GM12878 (cell line): ENCODE data around the gene SSC4D. TPM values are rescaled to one million over a fixed set of nuclear protein-coding genes. Genes with fewer than 3 reads are reported as not detected.

ENCODE experiments used
- ATAC-seq: fragments of 200-7000 bp; cut with Tn5 transposase; 3 replicates; pipeline ENCODE4 v1.9.1; 2020; ENCODE audit warnings: mild to moderate bottlenecking, moderate library complexity
- BruUV-seq: library from RNA; stranded (reverse); fragments of 400-500 nt; replicated peaks from 2 replicates; lab custom pipeline; 2021; lab: Mats Ljungman, UMichigan
- CTCF ChIA-PET: fragments of 300-600 bp; sonication (Branson Sonifier 250); formaldehyde crosslinking; extraction: SDS; loops from one replicate; lab custom pipeline; 2021; ENCODE audit warnings: inconsistent platforms; lab: Yijun Ruan, JAX
- POLR2A ChIA-PET: fragments of 350-600 bp; formaldehyde crosslinking; extraction: SDS; loops from one replicate; lab custom pipeline; 2021; ENCODE audit warnings: inconsistent platforms; lab: Charles Lee
- RAD21 ChIA-PET: fragments of 300-600 bp; sonication (Branson Sonifier 250); formaldehyde crosslinking; loops from one replicate; lab custom pipeline; 2023; ENCODE audit warnings: antibody characterized with exemption; ENCODE audit not compliant: unreplicated experiment; lab: Charles Lee
- SMC1A ChIA-PET: fragments of 300-600 bp; sonication (Branson Sonifier 250); formaldehyde crosslinking; loops from one replicate; lab custom pipeline; 2023; ENCODE audit not compliant: unreplicated experiment, uncharacterized antibody; lab: Charles Lee
- DNase-seq: peaks from one replicate; pipeline ENCODE4 v3.0.0-alpha.2; 2011; ENCODE audit warnings: low read depth, low spot score
- FAIRE-seq: peaks from 3 replicates; lab custom pipeline; 2011; peaks lifted over from hg19 to GRCh38; lab: Jason Lieb, UNC
- H2AFZ ChIP-seq: 2 replicates; pipeline ENCODE4 v1.6.0; 2011; ENCODE audit warnings: low read depth, low read length, control low read depth; ENCODE audit not compliant: control insufficient read depth
- H3K27ac ChIP-seq: 2 replicates; pipeline ENCODE4 v1.5.1; 2011; ENCODE audit warnings: control low read depth; ENCODE audit not compliant: control insufficient read depth, insufficient read depth
- H3K27me3 ChIP-seq, 2 experiments: replicated peaks in 1 of 2; 2 replicates each; pipeline versions ENCODE4 v1.6.0 to v1.6.1; 2011; ENCODE audit warnings: low read length in 1 of 2; ENCODE audit not compliant: control insufficient read depth in 2 of 2, insufficient read depth in 2 of 2
- H3K36me3 ChIP-seq, 2 experiments: 2 replicates each; pipeline ENCODE4 v1.5.1; 2011; ENCODE audit warnings: low read length in 1 of 2; ENCODE audit not compliant: control insufficient read depth in 2 of 2, insufficient read depth in 2 of 2
- H3K4me1 ChIP-seq: 2 replicates; pipeline ENCODE4 v1.6.1; 2011; ENCODE audit warnings: mild to moderate bottlenecking, low read length, moderate library complexity, mixed read lengths; ENCODE audit not compliant: control insufficient read depth, insufficient read depth
- H3K4me2 ChIP-seq: 2 replicates; pipeline ENCODE4 v1.6.0; 2011; ENCODE audit warnings: control low read depth; ENCODE audit not compliant: control insufficient read depth, insufficient read depth
- H3K4me3 ChIP-seq: fragments of 200-600 bp; sonication (generic); 2 replicates; pipeline ENCODE4 v1.5.1; 2016
- H3K79me2 ChIP-seq: 2 replicates; pipeline ENCODE4 v1.6.0; 2011; ENCODE audit warnings: low read length; ENCODE audit not compliant: control insufficient read depth, insufficient read depth
- H3K9ac ChIP-seq: 2 replicates; pipeline ENCODE4 v1.8.0; 2011; ENCODE audit warnings: low read length, control low read depth, mixed read lengths; ENCODE audit not compliant: control insufficient read depth, insufficient read depth
- H3K9me3 ChIP-seq: replicated peaks from 3 replicates; pipeline ENCODE4 v1.5.1; 2011; ENCODE audit warnings: mild to moderate bottlenecking, low read length; ENCODE audit not compliant: control insufficient read depth, insufficient read depth
- H4K20me1 ChIP-seq: 2 replicates; pipeline ENCODE4 v1.6.0; 2011; ENCODE audit not compliant: control insufficient read depth, insufficient read depth
- CBX5 ChIP-seq: sonication (generic); IDR thresholded peaks from 2 replicates; pipeline ENCODE4 v1.6.1; 2016; ENCODE audit warnings: low read depth, moderate library complexity, mild to moderate bottlenecking, inconsistent platforms
- CHD1 ChIP-seq: IDR thresholded peaks from 2 replicates; pipeline ENCODE4 v1.6.1; 2012; ENCODE audit warnings: low read depth, low read length, improper control_type of control experiment
- CHD4 ChIP-seq: fragments of 200-600 bp; sonication (generic); IDR thresholded peaks from 2 replicates; pipeline ENCODE4 v1.6.1; 2016; ENCODE audit warnings: mild to moderate bottlenecking
- CTCF ChIP-seq, 3 experiments: IDR thresholded peaks in 2 of 3; conservative IDR thresholded peaks in 1 of 3; 2 replicates each; pipeline ENCODE4 v1.5.1; 2011; ENCODE audit warnings: low read depth in 3 of 3, low read length in 3 of 3, mild to moderate bottlenecking in 3 of 3, control low read depth in 2 of 3, moderate library complexity in 2 of 3, inconsistent platforms in 1 of 3, mixed read lengths in 1 of 3; ENCODE audit not compliant: control insufficient read depth in 2 of 3, insufficient read depth in 1 of 3; ENCODE audit errors: extremely low read depth in 1 of 3
- DPF2 ChIP-seq: fragments of 450-650 bp; IDR thresholded peaks from 2 replicates; pipeline ENCODE4 v1.6.1; 2017; ENCODE audit warnings: mild to moderate bottlenecking
- EGR1 ChIP-seq, 2 experiments: IDR thresholded peaks; 1 replicate in 1 of 2; 2 replicates in 1 of 2; pipeline ENCODE4 v1.6.1; 2011 to 2012; ENCODE audit warnings: low read depth in 2 of 2, low read length in 2 of 2, borderline replicate concordance in 1 of 2, mild to moderate bottlenecking in 1 of 2, moderate library complexity in 1 of 2
- ESRRA ChIP-seq: IDR thresholded peaks from 2 replicates; pipeline ENCODE4 v1.6.1; 2012; ENCODE audit warnings: mild to moderate bottlenecking, low read length, improper control_type of control experiment
- HDGF ChIP-seq: fragments of 450-650 bp; IDR thresholded peaks from 2 replicates; pipeline ENCODE4 v1.6.1; 2016; ENCODE audit warnings: antibody characterized with exemption
- IRF5 ChIP-seq: fragments of 450-650 bp; IDR thresholded peaks from 2 replicates; pipeline ENCODE4 v1.6.1; 2017; ENCODE audit warnings: borderline replicate concordance
- JUND ChIP-seq: IDR thresholded peaks from 2 replicates; pipeline ENCODE4 v1.6.1; 2012; ENCODE audit warnings: low read depth, mild to moderate bottlenecking, low read length, improper control_type of control experiment, moderate library complexity
- NR2C1 ChIP-seq: fragments of 450-650 bp; IDR thresholded peaks from 2 replicates; pipeline ENCODE4 v1.6.1; 2017; ENCODE audit warnings: antibody characterized with exemption, mild to moderate bottlenecking, moderate library complexity
- NR2F1 ChIP-seq: fragments of 450-650 bp; conservative IDR thresholded peaks from 2 replicates; pipeline ENCODE4 v1.6.1; 2017; ENCODE audit warnings: mild to moderate bottlenecking
- PAX8 ChIP-seq: fragments of 450-650 bp; IDR thresholded peaks from 2 replicates; pipeline ENCODE4 v1.6.1; 2017; ENCODE audit warnings: mild to moderate bottlenecking, moderate library complexity
- SIN3A ChIP-seq: IDR thresholded peaks from 2 replicates; pipeline ENCODE4 v1.6.1; 2012; ENCODE audit warnings: low read depth, low read length, improper control_type of control experiment
- SIX5 ChIP-seq: IDR thresholded peaks from 2 replicates; pipeline ENCODE4 v1.6.1; 2011; ENCODE audit warnings: mild to moderate bottlenecking, low read depth, low read length, moderate library complexity; ENCODE audit not compliant: severe bottlenecking
- SMAD1 ChIP-seq: fragments of 450-650 bp; IDR thresholded peaks from 2 replicates; pipeline ENCODE4 v1.6.1; 2018; ENCODE audit warnings: mild to moderate bottlenecking, low read depth; ENCODE audit not compliant: partially characterized antibody
- SMAD5 ChIP-seq: IDR thresholded peaks from 2 replicates; pipeline ENCODE4 v1.6.1; 2016; ENCODE audit warnings: antibody characterized with exemption, low read depth
- ZNF622 ChIP-seq: fragments of 450-650 bp; IDR thresholded peaks from 2 replicates; pipeline ENCODE4 v1.6.1; 2017; ENCODE audit warnings: mild to moderate bottlenecking, inconsistent platforms
- WGBS: methylation state at CpG from one replicate; pipeline ENCODE4 v1.1.6; 2016; ENCODE audit warnings: low lambda C conversion rate; ENCODE audit not compliant: insufficient replicate concordance, insufficient coverage; ENCODE audit errors: missing lambda C conversion rate; 5-methylcytosine and 5-hydroxymethylcytosine counted together
- in situ Hi-C: fragments of 300-500 bp; cut with MboI; formaldehyde crosslinking; loops from 9 replicates; pipeline ENCODE4 v1.14.3; 2018; ENCODE audit warnings: mixed read lengths
- intact Hi-C: fragments of 100-400 bp; cut with micrococcal nuclease; formaldehyde crosslinking; loops from one replicate; pipeline ENCODE4 v1.14.2; 2022; ENCODE audit not compliant: unreplicated experiment
- polyA plus RNA-seq, 11 experiments: library from polyadenylated mRNA; depleted of rRNA in 4 of 11; unstranded in 6 of 11; stranded (reverse) in 5 of 11; fragments of >200 nt; fragmentation: Nextera tagmentation in 4 of 11; fragmentation: Illumina TruSeq in 1 of 11; extraction: Ambion mirVana in 4 of 11; extraction: Trizol in 1 of 11; gene quantifications; 1 replicate in 1 of 11; 2 replicates in 10 of 11; pipeline versions ENCODE4 v1.2.1 to v1.2.3, GENCODE V29; 2011 to 2016; ENCODE audit warnings: inconsistent platforms in 2 of 11, missing spikeins in 2 of 11, low read depth in 1 of 11
- total RNA-seq, 4 experiments: library from RNA; depleted of rRNA in 3 of 4; stranded (reverse); fragments of >200 nt in 3 of 4; fragmentation: Illumina TruSeq in 1 of 4; extraction: Trizol in 1 of 4; gene quantifications; 2 replicates each; pipeline versions ENCODE4 v1.2.1 to v1.2.3, GENCODE V29; 2013 to 2021

The SSC4D gene
- total and polyA plus RNA-seq, 10 of the 15 experiments (the other 5 are each of a cell fraction or from before 2014, with no cell fraction given), result 0.08 to 0.79 (median 0.25) TPM; not detected in 1

- TF ChIP-seq ESRRA, result peak; percentile 77; the same call in 1 of the 2 replicates
- TF ChIP-seq SMAD5, result 0 out of 2 replicates have a peak, but pooled peaks have one; percentile 28
- peak; percentile 65; the same call in 1 of the 2 replicates for TF ChIP-seq HDGF
- peak; percentile 51 for TF ChIP-seq NR2F1
- TF ChIP-seq DPF2, result peak; percentile 17
- TF ChIP-seq CHD4, result no peak
- TF ChIP-seq SIX5, result peak; percentile 94
Observed at GRCh38 chr7:76359111-76359977, 50.2 kb downstream of the SSC4D start (continued).

GRCh38 chr7:76358481-76359110, 50.9 kb downstream of the SSC4D start, which contains the start of gene YWHAG:
YWHAG (minus strand) TSS chr7:76358991; CDS start chr7:76358808, 183 bp downstream.
- Histone ChIP-seq H3K79me2 (peaks cover 52% of the 10 kb centered on the region), H3K4me1 (peaks cover 9% of the 10 kb centered on the region), H3K4me3 (peak within 1 kb of the TSS; percentile 99), H3K4me2 (peak within 1 kb of the TSS; percentile 96), H3K36me3 (peaks cover 0 to 18% of the 10 kb centered on the region in 2 experiments; a peak in 3 of 4 replicates), H3K9me3 (peaks cover 2% of the 10 kb centered on the region; the same call in 2 of the 3 replicates), H3K9ac (peak within 1 kb of the TSS; percentile 83), H3K27ac (peak within 1 kb of the TSS; percentile 96), H3K27me3 (no peaks in the 10 kb centered on the region), H4K20me1 (0 out of 2 replicates have a peak, but pooled peaks cover 4% of the 10 kb centered on the region), H2AFZ (peak within 1 kb of the TSS; percentile 96)
- intact Hi-C loops (loop anchor here (1.0 kb wide), 1 partner anchor 40 kb away; no protein-coding TSS in a partner anchor), in situ Hi-C loops (no loop called here)
- peak; percentile 78 for ATAC-seq
- DNase-seq, result no peak
- no peak for FAIRE-seq
- ChIA-PET RAD21 (interaction anchor here (0.7 to 4.4 kb wide), 6 partner anchors 10 to 44 kb away, joined by 3 to 58 read pairs (median 4); no protein-coding TSS in a partner anchor), CTCF (interaction anchor here (0.5 to 4.0 kb wide), 7 partner anchors 9 to 67 kb away, joined by 3 to 58 read pairs (median 12); no protein-coding TSS in a partner anchor), POLR2A (interaction anchor here (0.8 to 4.9 kb wide), 8 partner anchors 11 to 310 kb away, joined by 3 to 67 read pairs (median 4); partner anchors contain the start of genes HSPB1, MDH2 and STYXL1), SMC1A (interaction anchor here (1.8 to 3.3 kb wide), 3 partner anchors 19 to 41 kb away, joined by 3 to 29 read pairs (median 12); no protein-coding TSS in a partner anchor)
- 1% methylated on average over 43 of the region's 80 CpGs for WGBS
- no TSS peak for BruUV-seq
- TF ChIP-seq JUND, result no peak
- TF ChIP-seq CTCF (IDR thresholded peaks at IDR 0.05 in 2 of 3, conservative IDR thresholded peaks at IDR 0.05 in 1 of 3; ENCODE audit: control insufficient read depth in 2 of 3, extremely low read depth in 1 of 3, insufficient read depth in 1 of 3, low read depth in 3 of 3, low read length in 3 of 3), result no peak
- no peak for TF ChIP-seq PAX8
- peak; percentile 6 to 90 for TF ChIP-seq EGR1 (IDR thresholded peaks at IDR 0.05; ENCODE audit: borderline replicate concordance in 1 of 2, low read depth in 2 of 2, low read length in 2 of 2)
- TF ChIP-seq CHD1, result no peak
- TF ChIP-seq SIN3A, result peak; percentile 49; the same call in 1 of the 2 replicates
- no peak for TF ChIP-seq IRF5
- peak; percentile 21; the same call in 1 of the 2 replicates for TF ChIP-seq CBX5
- no peak for TF ChIP-seq ZNF622
- no peak for TF ChIP-seq NR2C1
- no peak for TF ChIP-seq SMAD1
